Osteocyte (in vitro differentiated cells): ENCODE results near the gene LYAR. TPM values are rescaled to one million over a fixed set of nuclear protein-coding genes. Genes with fewer than 3 reads are reported as not detected.

Source experiments
- DNase-seq: peaks from one replicate; pipeline ENCODE4 v3.0.0; 2021; ENCODE audit warnings: mixed read lengths; ENCODE audit not compliant: unreplicated experiment; ENCODE audit errors: extremely low spot score
- H3K27ac Mint-ChIP-seq: one replicate; pipeline ENCODE4 v1.8.0; 2021; ENCODE audit warnings: mild to moderate bottlenecking, mixed read lengths; ENCODE audit not compliant: unreplicated experiment
- H3K27me3 Mint-ChIP-seq: one replicate; pipeline ENCODE4 v1.8.0; 2021; ENCODE audit warnings: mixed read lengths; ENCODE audit not compliant: unreplicated experiment
- H3K36me3 Mint-ChIP-seq: one replicate; pipeline ENCODE4 v1.8.0; 2021; ENCODE audit warnings: mixed read lengths; ENCODE audit not compliant: unreplicated experiment
- H3K4me1 Mint-ChIP-seq: one replicate; pipeline ENCODE4 v1.8.0; 2021; ENCODE audit warnings: mixed read lengths; ENCODE audit not compliant: unreplicated experiment
- H3K4me3 Mint-ChIP-seq: one replicate; pipeline ENCODE4 v1.8.0; 2021; ENCODE audit warnings: mild to moderate bottlenecking, moderate library complexity, mixed read lengths; ENCODE audit not compliant: unreplicated experiment
- H3K9me3 Mint-ChIP-seq: one replicate; pipeline ENCODE4 v1.8.0; 2021; ENCODE audit warnings: mixed read lengths; ENCODE audit not compliant: unreplicated experiment
- total RNA-seq: library from RNA; stranded (reverse); gene quantifications from 2 replicates; pipeline ENCODE4 v1.2.1, GENCODE V29; 2021
- TF ChIP-seq, protein P1 (sequence below): fragments of 200-600 bp; sonication (generic); IDR thresholded peaks from 2 replicates; pipeline ENCODE4 v1.5.0; 2021; ENCODE audit warnings: antibody characterized with exemption, mild to moderate bottlenecking, moderate library complexity

Gene LYAR
- total RNA-seq, 1 donor from 2014 or later, result 8.2 TPM

GRCh38 chr4:4333265-4333706 lies 43.3 kb upstream of the LYAR start:
- Mint-ChIP-seq H3K27me3 (peaks cover 15% of the 10 kb centered on the region), H3K36me3 (no peaks in the 10 kb centered on the region), H3K4me3 (no peak overlapping the region), H3K27ac (no peak overlapping the region), H3K4me1 (peaks cover 2% of the 10 kb centered on the region), H3K9me3 (peaks cover 4% of the 10 kb centered on the region)
- DNase-seq, result no peak
- TF ChIP-seq, protein P1, sequence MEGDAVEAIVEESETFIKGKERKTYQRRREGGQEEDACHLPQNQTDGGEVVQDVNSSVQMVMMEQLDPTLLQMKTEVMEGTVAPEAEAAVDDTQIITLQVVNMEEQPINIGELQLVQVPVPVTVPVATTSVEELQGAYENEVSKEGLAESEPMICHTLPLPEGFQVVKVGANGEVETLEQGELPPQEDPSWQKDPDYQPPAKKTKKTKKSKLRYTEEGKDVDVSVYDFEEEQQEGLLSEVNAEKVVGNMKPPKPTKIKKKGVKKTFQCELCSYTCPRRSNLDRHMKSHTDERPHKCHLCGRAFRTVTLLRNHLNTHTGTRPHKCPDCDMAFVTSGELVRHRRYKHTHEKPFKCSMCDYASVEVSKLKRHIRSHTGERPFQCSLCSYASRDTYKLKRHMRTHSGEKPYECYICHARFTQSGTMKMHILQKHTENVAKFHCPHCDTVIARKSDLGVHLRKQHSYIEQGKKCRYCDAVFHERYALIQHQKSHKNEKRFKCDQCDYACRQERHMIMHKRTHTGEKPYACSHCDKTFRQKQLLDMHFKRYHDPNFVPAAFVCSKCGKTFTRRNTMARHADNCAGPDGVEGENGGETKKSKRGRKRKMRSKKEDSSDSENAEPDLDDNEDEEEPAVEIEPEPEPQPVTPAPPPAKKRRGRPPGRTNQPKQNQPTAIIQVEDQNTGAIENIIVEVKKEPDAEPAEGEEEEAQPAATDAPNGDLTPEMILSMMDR, result no peak

DNA sequence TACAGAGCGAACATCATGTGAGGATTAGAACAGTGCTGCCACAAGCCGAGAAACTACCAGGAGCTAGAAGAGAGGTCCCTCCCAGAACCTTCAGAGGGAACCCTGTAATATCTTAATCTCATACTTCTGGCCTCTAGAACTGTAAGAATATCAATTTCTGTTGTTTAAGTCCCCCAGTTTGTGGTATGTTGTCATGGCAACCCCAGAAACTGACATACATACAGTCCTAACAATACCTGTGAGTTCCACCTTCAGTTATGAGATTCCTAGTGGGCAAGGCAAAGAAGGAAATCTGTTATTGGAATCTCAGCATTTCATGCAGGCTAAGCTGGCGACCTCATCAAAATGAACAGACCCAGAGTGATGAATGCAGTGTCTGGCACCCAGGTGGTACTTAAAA lies 42.6 kb upstream of the LYAR start:
- Mint-ChIP-seq H3K36me3 (no peaks in the 10 kb centered on the region), H3K4me1 (peaks cover 2% of the 10 kb centered on the region), H3K27ac (no peak overlapping the region), H3K27me3 (peaks cover 7% of the 10 kb centered on the region), H3K9me3 (peaks cover 4% of the 10 kb centered on the region), H3K4me3 (no peak overlapping the region)
- TF ChIP-seq, protein P1, result no peak
- no peak for DNase-seq

GRCh38 chr4:4330794-4331193 lies 40.8 kb upstream of the LYAR start:
- Mint-ChIP-seq H3K27me3 (no peaks in the 10 kb centered on the region), H3K4me1 (peaks cover 2% of the 10 kb centered on the region), H3K9me3 (peaks cover 4% of the 10 kb centered on the region), H3K27ac (no peak overlapping the region), H3K4me3 (no peak overlapping the region), H3K36me3 (no peaks in the 10 kb centered on the region)
- DNase-seq, result no peak
- TF ChIP-seq, protein P1, result no peak

DNA sequence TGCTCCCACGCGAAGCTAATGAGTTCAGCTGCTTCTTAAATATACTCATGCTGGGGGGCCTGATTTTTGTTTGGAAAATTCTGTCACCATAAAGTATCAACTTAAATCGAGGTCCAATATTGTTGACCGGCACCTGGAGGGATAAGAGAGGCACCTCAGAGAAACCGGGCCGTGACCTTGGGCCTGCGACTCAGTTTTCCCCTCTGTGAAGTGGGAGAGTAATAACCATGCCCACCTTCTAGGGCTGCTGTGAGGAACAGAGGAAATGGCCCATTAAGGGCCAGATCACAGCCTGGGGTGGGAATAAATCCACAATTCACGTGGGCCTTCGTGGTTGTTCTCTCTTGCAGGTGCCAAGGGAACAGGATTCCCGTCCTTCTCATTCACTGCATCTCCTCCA lies 39.5 kb upstream of the LYAR start:
- H3K27ac Mint-ChIP-seq, result no peak overlapping the region
- no peak overlapping the region for H3K4me3 Mint-ChIP-seq
- no peak for DNase-seq
- TF ChIP-seq, protein P1, result no peak
- H3K27me3 Mint-ChIP-seq, result no peaks in the 10 kb centered on the region
- no peaks in the 10 kb centered on the region for H3K36me3 Mint-ChIP-seq
- peaks cover 4% of the 10 kb centered on the region for H3K9me3 Mint-ChIP-seq
- no peaks in the 10 kb centered on the region for H3K4me1 Mint-ChIP-seq

DNA sequence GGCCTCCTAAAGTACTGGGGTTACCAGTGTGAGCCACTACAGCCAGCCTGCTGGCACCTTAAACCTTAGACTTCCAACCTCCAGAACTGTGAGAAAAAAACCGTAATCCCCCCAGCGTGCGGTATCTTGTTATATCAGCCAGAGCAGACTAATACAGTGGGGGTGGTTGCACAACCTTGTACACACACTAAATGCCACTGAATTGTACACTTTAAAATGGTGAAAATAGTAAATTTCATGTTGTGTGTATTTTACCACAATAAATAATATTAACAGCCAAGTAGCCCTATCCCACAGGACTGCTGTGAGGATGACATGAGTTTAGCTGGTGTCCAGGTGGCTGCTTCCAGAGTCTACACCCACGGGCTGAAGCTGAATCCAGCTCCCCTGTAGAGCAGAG lies 38.9 kb upstream of the LYAR start:
- Mint-ChIP-seq H3K27ac (no peak overlapping the region), H3K36me3 (no peaks in the 10 kb centered on the region), H3K4me1 (no peaks in the 10 kb centered on the region), H3K27me3 (no peaks in the 10 kb centered on the region), H3K9me3 (peaks cover 4% of the 10 kb centered on the region), H3K4me3 (no peak overlapping the region)
- TF ChIP-seq, protein P1, result no peak
- no peak for DNase-seq
